HG02852 (cell line): ENCODE data around the gene KCNN3.
"Not testable (repeated sequence)": the region's sequence is repeated elsewhere in the genome, so short reads cannot be mapped to it uniquely, and the experiment has no call there.

Experiments used
- ATAC-seq: cut with Tn5 transposase; IDR thresholded peaks from one replicate; pipeline ENCODE4 v1.9.1; 2021; ENCODE audit warnings: mild to moderate bottlenecking, moderate library complexity; ENCODE audit not compliant: unreplicated experiment

Gene KCNN3

DNA sequence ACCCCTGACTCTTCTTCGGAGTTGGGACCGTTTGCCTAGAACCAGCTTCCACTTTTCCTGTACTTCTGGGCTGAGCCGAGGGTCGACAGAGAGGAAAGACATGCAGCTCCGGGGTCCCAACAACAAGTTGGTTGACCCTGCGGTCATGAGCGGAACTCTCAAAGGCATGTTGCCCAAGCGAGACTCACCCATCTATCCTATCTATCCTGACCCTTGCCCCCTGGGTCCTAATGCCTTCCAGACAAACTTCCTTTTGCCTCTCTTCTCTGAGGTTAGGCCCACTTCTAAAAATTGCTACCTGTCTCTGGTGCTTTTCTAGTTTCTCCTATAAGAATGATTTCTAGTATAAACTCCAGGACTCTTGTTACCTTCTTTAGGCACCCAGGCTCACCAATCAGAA is 197.8 kb downstream of the KCNN3 start:
- not testable (repeated sequence) for ATAC-seq

DNA sequence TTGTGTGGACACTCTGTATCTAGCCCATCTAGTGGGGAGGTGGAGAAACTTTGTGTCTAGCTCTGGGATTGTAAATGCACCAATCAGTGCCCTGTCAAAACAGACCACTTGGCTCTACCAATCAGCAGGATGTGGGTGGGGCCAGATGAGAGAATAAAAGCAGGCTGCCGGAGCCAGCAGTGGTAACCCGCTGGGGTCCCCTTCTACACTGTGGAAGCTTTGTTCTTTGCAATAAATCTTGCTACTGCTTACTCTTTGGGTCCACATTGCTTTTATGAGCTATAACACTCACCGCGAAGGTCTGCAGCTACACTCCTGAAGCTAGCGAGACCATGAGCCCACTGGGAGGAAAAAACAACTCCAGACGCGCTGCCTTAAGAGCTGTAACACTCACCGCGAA is 198.7 kb downstream of the KCNN3 start:
- not testable (repeated sequence) for ATAC-seq

DNA sequence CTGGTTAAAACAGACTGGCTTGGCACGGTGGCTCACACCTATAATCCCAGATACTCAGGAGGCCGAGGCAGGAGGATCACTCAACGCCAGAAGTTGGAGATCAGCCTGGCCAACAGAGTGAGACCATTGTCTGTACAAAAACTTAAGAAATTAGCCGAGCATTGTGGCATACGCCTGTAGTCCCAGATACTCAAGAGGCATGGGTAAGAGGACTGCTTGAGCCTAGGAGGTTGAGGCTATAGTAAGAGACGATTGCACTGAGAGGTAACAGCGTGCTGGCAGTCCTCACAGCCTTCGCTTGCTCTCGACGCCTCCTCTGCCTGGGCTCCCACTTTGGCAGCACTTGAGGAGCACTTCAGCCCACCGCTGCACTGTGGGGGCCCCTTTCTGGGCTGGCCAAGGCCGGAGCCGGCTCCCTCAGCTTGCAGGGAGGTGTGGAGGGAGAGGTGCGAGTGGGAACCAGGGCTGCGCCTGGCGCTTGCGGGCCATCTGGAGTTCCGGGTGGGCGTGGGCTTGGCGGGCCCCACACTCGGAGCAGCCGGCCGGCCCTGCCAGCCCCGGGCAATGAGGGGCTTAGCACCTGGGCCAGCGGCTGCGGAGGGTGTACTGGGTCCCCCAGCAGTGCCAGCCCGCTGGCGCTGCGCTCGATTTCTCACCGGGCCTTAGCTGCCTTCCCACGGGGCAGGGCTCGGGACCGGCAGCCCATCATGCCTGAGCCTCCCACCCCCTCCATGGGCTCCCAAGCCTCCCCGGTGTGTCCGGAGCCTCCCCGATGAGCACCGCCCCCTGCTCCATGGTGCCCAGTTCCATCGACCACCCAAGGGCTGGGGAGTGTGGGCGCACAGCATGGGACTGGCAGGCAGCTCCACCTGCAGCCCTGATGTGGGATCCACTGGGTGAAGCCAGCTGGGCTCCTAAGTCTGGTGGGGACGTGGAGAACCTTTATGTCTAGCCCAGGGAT is 199.5 kb downstream of the KCNN3 start:
- ATAC-seq = not testable (repeated sequence)

DNA sequence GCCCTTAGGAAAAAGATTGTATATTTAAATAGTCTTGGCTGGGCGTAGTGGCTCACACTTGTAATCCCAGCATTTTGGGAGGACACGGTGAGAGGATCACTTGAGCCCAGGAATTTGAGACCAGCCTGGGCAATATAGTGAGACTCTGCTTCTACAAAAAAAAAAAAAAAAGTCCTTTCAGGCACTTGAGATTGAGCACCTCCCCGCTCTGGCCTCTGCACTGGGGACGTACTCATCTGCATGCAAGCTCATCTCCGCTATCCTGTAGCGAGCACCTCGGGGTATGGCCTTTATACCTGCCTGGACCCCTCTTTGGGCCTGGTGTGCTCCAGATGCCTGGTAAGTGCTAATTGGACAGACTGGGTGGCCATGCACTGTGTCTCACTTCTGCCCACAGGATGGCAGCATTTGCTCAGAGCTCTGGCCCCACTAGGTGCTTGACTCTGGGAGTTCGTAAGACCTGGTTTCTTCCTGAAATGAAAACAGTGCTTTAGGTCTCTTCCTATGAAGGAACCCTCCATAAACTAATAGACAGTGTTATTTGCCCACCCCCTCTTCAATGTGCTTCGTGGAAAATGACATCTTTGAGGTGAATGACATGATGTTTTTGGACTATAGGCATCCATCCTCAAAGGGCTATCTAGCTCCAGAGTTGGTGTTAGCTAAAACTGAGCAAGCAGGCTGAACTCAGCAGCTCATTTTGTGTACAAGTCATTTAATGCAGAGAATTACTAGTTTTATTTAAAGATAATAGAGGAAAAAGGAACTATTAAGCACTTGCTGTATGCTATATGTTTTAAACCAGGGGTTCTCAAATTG is 200.4 kb downstream of the KCNN3 start:
- no peak for ATAC-seq

DNA sequence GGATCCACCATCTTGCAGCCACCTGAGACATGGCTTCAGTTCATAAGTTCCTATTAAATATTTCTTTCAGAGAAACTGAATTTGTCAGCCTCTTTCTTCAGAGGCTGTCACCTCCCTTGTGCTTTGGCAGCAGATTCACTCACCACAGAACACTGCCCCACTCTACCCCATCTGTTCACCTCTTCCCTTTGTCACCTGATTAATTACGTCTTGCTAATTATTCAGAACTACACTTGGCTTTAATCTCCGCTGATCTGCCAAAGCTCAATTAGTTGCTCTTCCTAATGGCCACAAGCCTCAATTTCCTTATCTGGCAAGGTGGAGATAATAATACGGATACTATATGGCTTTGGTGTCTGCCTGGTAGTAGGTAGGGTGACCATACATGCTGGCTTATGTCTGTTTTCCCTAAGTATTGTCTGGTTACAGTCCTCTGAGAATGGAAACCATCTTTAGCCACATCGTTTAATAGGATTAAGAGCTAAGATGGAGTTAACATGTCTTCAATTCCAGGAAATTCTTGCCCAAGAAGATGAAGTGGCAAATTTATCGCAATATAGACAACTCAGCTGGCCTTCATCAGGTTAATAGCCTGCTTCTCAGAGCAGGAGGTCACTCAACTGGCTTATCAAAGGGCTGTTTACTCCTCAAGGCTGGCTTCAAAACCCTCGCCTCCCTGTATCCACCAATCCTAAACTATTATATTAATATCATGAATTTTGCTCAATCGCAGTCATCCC is 203.9 kb downstream of the KCNN3 start:
- ATAC-seq = no peak

DNA sequence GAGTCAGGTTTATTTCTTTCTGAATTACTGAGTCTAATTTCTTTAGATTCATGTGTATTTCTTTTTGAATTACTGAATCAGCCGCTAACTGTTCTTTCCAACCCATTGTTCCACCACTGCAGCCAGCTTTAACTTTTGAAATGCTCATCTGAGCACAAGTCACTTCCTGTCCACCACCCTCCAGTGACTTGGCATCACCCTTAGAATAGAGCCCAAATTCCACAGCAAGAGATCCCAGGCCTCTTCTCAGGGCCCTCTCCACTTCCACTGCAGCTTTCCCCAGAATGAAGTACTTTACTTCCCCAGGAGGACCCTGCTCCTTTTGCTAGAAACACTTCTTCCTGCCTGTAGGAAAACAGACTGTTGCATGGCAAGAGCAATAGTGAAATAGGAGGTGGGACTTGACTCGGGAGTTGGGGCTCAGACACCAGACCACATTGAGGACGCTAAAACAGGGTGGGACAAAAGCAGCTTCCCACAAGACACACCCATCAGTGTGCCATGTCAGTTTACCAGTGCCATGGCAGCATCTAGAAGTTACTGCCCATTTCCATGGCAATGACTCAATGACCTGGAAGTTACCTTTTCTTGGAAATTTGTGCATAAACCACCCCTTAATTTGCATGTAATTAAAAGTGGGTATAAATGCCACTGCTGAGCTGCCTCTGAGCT is 205.6 kb downstream of the KCNN3 start:
- no peak for ATAC-seq

DNA sequence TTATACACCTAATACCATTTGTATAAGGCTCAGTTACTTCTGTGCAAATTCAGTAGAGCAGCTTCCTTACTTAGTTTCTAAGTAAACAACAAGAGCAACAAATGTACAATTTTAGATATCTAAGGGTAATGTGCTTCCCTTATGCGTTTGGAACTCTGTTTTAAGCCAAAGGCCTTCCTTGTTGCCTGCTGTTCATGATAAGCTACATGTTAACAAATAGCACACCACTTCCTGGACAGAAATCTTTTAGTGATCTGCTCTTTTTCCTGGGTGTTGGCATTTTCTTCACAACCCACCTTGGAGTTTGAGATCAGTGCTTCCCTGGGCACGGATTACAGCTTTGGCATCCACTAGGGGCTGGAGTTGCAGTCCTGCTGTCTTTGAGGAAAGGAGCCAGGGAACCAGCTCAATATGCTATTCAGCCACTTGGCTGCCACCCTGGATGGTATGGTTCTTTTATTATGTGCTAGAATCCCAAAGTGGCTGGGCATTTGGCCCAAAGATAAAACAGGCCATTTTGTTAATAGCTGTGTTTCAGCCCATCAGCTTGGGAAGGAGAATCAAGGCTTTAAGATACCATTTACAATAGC is 206.5 kb downstream of the KCNN3 start:
- ATAC-seq = no peak

DNA sequence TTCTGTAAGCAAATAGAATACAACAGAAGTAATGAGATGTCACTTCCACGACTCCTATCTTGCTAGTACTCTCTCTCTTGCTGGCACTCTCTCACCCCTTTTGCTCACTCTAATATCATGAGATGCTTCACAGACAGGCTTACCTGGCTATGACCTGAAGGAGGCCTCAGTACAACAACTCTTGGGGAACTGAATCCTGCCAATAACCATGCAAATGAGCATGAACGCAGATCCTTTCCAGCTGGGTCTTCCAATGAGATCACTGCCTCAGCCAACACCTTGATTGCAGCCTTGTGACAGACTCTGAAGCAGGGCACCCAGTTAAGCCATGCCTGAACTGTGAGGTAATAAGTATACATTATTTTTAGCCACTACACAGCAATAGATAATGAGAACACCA is 209.0 kb downstream of the KCNN3 start:
- ATAC-seq = no peak

DNA sequence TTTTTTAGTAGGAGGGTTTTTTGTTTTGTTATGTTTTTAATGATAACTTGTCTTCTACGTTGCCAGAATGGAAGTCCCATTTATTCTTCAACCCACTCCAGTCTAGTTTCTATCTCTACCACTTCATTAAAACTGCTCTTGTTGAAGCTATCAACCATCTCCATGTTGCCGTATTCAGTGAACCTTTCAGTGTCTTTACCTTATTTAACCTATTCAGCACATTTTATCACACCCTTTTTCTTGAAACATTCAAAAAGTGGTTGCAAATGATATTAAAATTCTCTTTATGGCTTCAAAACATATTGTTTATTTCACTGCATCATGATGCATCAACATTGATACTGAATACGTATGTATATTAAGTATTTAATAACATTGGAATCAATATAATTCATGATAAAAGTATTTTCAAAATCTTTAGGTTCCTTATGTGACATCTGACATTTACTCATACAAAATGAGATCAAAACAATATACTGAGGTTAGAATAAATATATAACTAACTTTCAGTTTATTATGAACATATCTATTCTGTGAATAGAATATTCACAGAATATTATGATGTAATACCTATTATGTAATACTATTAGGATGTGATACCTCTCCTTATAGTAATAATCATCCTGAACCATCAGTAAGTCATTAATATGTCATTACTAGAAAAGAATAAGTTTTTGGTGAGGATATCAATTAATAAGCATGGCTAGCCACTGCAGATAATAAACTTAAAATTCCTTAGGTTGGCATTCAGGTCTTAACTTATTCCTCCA is 210.1 kb downstream of the KCNN3 start:
- ATAC-seq = no peak

DNA sequence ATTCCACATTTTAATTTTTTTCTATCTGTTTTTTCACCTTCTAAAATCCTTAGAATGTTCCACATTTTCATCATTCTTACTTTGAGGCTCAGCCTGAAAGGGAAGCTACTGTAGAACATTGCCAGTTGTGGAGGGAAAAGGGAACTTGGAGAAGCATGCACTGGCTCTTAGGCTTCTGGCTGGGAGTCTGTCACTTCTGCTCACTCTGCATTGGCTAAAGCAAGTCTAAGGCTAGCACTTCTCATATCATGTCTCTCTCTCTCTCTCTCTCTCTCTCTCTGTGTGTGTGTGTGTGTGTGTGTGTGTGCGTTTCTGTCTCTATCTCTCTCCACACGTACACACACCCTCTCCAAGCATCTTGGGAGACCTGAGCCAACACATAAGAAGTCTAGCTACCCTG is 212.5 kb downstream of the KCNN3 start:
- no peak for ATAC-seq

DNA sequence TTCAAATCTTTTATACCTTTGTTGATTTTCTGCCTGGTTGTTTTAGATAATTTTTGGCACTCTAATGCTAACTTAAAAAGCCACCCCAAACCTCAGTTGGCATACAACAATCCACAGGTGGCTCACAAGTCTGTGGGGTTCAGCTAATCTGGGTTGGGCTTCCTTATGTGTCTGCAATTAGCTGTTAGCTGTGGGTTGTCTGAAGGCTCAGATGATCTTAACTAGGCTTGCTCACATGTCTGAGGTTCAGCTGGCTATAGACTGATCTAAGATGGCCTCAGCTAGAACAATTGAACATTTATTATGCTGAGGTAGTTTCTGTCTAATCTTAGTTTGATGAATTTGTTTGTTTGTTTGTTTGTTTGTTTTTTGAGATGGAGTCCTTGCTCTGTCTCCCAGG is 217.2 kb downstream of the KCNN3 start:
- ATAC-seq = no peak
